Astrocyte (in vitro differentiated cells and primary cell): ENCODE data around the gene BRINP2.

Experiments
- EZH2 ChIP-seq: IDR thresholded peaks from 2 replicates; pipeline ENCODE4 v1.6.1; 2012; ENCODE audit warnings: mild to moderate bottlenecking, low read length, inconsistent platforms; ENCODE audit not compliant: insufficient read depth
- TF ChIP-seq, protein P1 (sequence below): IDR thresholded peaks from 2 replicates; pipeline ENCODE4 v1.5.1; 2011; ENCODE audit warnings: low read depth, mild to moderate bottlenecking, inconsistent platforms, low read length, moderate library complexity; ENCODE audit not compliant: insufficient read depth

DNA sequence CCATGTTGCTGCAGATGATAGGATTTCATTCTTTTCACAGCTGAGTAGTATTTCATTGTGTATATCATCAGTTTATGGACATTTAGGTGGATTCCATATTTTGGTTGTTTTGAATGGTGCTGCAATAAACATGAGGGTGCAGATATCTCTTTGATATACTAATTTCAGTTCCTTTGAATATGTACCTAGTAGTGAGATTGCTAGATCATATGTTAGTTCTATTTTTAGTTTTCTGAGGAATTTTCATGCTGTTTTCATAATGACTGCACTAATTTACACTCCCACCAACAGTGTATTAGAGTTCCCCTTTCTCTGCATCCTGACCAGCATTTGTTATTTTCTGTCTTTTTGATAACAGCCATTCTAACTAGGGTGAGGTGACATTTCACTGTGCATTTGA, 82.1 kb downstream of the BRINP2 start:
- TF ChIP-seq, protein P1, sequence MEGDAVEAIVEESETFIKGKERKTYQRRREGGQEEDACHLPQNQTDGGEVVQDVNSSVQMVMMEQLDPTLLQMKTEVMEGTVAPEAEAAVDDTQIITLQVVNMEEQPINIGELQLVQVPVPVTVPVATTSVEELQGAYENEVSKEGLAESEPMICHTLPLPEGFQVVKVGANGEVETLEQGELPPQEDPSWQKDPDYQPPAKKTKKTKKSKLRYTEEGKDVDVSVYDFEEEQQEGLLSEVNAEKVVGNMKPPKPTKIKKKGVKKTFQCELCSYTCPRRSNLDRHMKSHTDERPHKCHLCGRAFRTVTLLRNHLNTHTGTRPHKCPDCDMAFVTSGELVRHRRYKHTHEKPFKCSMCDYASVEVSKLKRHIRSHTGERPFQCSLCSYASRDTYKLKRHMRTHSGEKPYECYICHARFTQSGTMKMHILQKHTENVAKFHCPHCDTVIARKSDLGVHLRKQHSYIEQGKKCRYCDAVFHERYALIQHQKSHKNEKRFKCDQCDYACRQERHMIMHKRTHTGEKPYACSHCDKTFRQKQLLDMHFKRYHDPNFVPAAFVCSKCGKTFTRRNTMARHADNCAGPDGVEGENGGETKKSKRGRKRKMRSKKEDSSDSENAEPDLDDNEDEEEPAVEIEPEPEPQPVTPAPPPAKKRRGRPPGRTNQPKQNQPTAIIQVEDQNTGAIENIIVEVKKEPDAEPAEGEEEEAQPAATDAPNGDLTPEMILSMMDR, result no peak
- TF ChIP-seq EZH2, result no peak
